ENCODE data around the gene CCDC17. TPM values are rescaled to one million over a fixed set of nuclear protein-coding genes. Genes with fewer than 3 reads are reported as not detected.

CCDC17 gene
- total RNA-seq, 1 experiment from 2014 or later = 1.9 TPM

- TF ChIP-seq CTCF (conservative IDR thresholded peaks at IDR 0.05) = peak; percentile 33; the same call in 1 of the 3 replicates
Measured at GRCh38 chr1:45584351-45585109, 39.3 kb downstream of the CCDC17 start.

More at GRCh38 chr1:45584351-45585109, 39.3 kb downstream of the CCDC17 start:
- Histone ChIP-seq H3K4me2 (ENCODE audit: insufficient read depth, insufficient read length, low read length) (peak overlapping the region; percentile 86), H2AFZ (ENCODE audit: low read length) (no peak overlapping the region), H2BK12ac (ENCODE audit: insufficient read length, low read depth, low read length) (no peak overlapping the region), H2BK15ac (ENCODE audit: low read depth, low read length) (no peak overlapping the region), H3T11ph (ENCODE audit: low read length) (peak overlapping the region; percentile 26), H3K9me3 (ENCODE audit: control insufficient read depth, low read depth, low read length) (no peaks in the 10 kb centered on the region), H3K23ac (ENCODE audit: insufficient read length, low read depth, low read length) (no peak overlapping the region), H3K14ac (ENCODE audit: insufficient read depth, low read length) (peak overlapping the region; percentile 100), H3K27me3 (ENCODE audit: insufficient read depth, low read length) (no peaks in the 10 kb centered on the region), H2BK5ac (ENCODE audit: insufficient read length, low read length) (peak overlapping the region; percentile 76), H4K91ac (ENCODE audit: insufficient read length, low read depth, low read length) (peak overlapping the region; percentile 87), H4K5ac (ENCODE audit: insufficient read length, low read depth, low read length) (peak overlapping the region; percentile 96), H3K27ac (ENCODE audit: insufficient read length, low read depth, low read length) (peak overlapping the region; percentile 86), H3K4ac (ENCODE audit: low read depth, low read length) (peak overlapping the region; percentile 90; the same call in 1 of the 2 replicates), H2AK5ac (ENCODE audit: insufficient read length, low read length) (peak overlapping the region; percentile 44), H3K4me1 (ENCODE audit: insufficient read depth, low read length) (no peaks in the 10 kb centered on the region; the same call in 1 of the 2 replicates), H3K56ac (ENCODE audit: insufficient read length, low read depth, low read length) (peak overlapping the region; percentile 77), H4K20me1 (ENCODE audit: control insufficient read depth, insufficient read depth, insufficient read length) (no peaks in the 10 kb centered on the region), H3K79me2 (ENCODE audit: insufficient read depth, low read length) (peaks cover 46% of the 10 kb centered on the region), H3K79me1 (ENCODE audit: insufficient read depth, low read depth, low read length, poor library complexity, severe bottlenecking) (no peaks in the 10 kb centered on the region), H2BK120ac (ENCODE audit: low read depth, low read length, poor library complexity, severe bottlenecking) (peak overlapping the region; percentile 62), H2BK20ac (ENCODE audit: low read depth, low read length, poor library complexity, severe bottlenecking) (no peak overlapping the region), H3K18ac (ENCODE audit: insufficient read length, low read depth, low read length) (peak overlapping the region; percentile 99), H4K8ac (replicated peaks; ENCODE audit: insufficient read length, low read depth, low read length) (peak overlapping the region; percentile 39), H3K9ac (ENCODE audit: extremely low read depth, insufficient read length, low read length) (peak overlapping the region; percentile 100), H3K23me2 (ENCODE audit: insufficient read length, low read depth, low read length, poor library complexity, severe bottlenecking) (peaks cover 6% of the 10 kb centered on the region)
- H3K36me3 Mint-ChIP-seq (ENCODE audit: insufficient read depth in 1 of 3, low read depth in 3 of 3) = peaks cover 30 to 39% (median 36%) of the 10 kb centered on the region in 3 experiments
- WGBS (ENCODE audit: extremely low coverage, insufficient read length, low lambda C conversion rate) = no CpG with 5 or more reads among the region's 59 CpGs
- H3K27me3 Mint-ChIP-seq (ENCODE audit: low read depth) = peaks cover 3% of the 10 kb centered on the region; the same call in 1 of the 2 replicates
- peak; percentile 93 for DNase-seq
- peak overlapping the region; percentile 99 to 100 for H3K4me3 Mint-ChIP-seq
- peak overlapping the region; percentile 99 to 100 (median 100) for H3K27ac Mint-ChIP-seq
- peaks cover 22 to 29% of the 10 kb centered on the region in 2 experiments for H3K4me1 Mint-ChIP-seq
- peaks cover 2 to 3% of the 10 kb centered on the region in 2 experiments; a peak in 3 of 5 replicates for H3K9me3 Mint-ChIP-seq

Data from H9 (cell line).